ENCODE data around the gene EGFL8.
A peak's percentile ranks its signal among the peaks of the same experiment; 100 is the strongest.
"Not testable (repeated sequence)": the region's sequence is repeated elsewhere in the genome, so short reads cannot be mapped to it uniquely, and the experiment has no call there.

Gene EGFL8

GRCh38 chr6:32185681-32186131 is 21.3 kb downstream of the EGFL8 start:
- ATAC-seq, result peak; percentile 82 to 87

- ATAC-seq, result not testable (repeated sequence)
These were observed 21.9 kb downstream of the EGFL8 start for GRCh38 chr6:32186151-32186840.

GRCh38 chr6:32187009-32187709 is 22.8 kb downstream of the EGFL8 start:
- ATAC-seq, result no peak

- not testable (repeated sequence) for ATAC-seq
These were observed 23.5 kb downstream of the EGFL8 start for GRCh38 chr6:32187725-32188380.

- no peak for ATAC-seq
These were observed 24.1 kb downstream of the EGFL8 start for GRCh38 chr6:32188381-32189068.

GRCh38 chr6:32189069-32189741 is 24.8 kb downstream of the EGFL8 start:
- ATAC-seq, result no peak

GRCh38 chr6:32189742-32190053 is 25.3 kb downstream of the EGFL8 start:
- no peak for ATAC-seq

- ATAC-seq, result peak; percentile 57 to 66
These were observed 25.9 kb downstream of the EGFL8 start, which contains the start of gene PBX2 for GRCh38 chr6:32190054-32190851. Gene PBX2 (minus strand): TSS chr6:32190202. CDS start chr6:32189915, 287 bp downstream.

- no peak for ATAC-seq
These were observed 26.7 kb downstream of the EGFL8 start for GRCh38 chr6:32190911-32191677.

GRCh38 chr6:32191696-32192607 is 27.6 kb downstream of the EGFL8 start:
- no peak for ATAC-seq

- ATAC-seq, result no peak
These were observed 28.2 kb downstream of the EGFL8 start, which contains the start of gene GPSM3 for GRCh38 chr6:32192608-32193039. Gene GPSM3 (minus strand): TSS chr6:32192643. CDS start chr6:32192513, 130 bp downstream.

GRCh38 chr6:32193096-32193495 is 28.7 kb downstream of the EGFL8 start:
- not testable (repeated sequence) for ATAC-seq

GRCh38 chr6:32194388-32194787 is 30.0 kb downstream of the EGFL8 start:
- ATAC-seq, result no peak

GRCh38 chr6:32194825-32195651 is 30.6 kb downstream of the EGFL8 start:
- no peak for ATAC-seq

GRCh38 chr6:32195652-32195901 is 31.2 kb downstream of the EGFL8 start:
- ATAC-seq, result peak; percentile 89 to 90

- peak; percentile 86 to 90 for ATAC-seq
These were observed 31.7 kb downstream of the EGFL8 start for GRCh38 chr6:32195902-32196681.

GRCh38 chr6:32196682-32197616 is 32.6 kb downstream of the EGFL8 start:
- ATAC-seq, result no peak
